HL-60/S4 (cell line): ENCODE data around the gene XRCC1.
"Not testable (repeated sequence)": the region's sequence is repeated elsewhere in the genome, so short reads cannot be mapped to it uniquely, and the experiment has no call there.

Experiments used
- in situ Hi-C: fragments of 300-500 bp; cut with MboI; formaldehyde crosslinking; loops from 2 replicates; pipeline ENCODE4 v1.14.3; 2022; ENCODE audit warnings: low sequenced_read_pairs

Gene XRCC1

DNA sequence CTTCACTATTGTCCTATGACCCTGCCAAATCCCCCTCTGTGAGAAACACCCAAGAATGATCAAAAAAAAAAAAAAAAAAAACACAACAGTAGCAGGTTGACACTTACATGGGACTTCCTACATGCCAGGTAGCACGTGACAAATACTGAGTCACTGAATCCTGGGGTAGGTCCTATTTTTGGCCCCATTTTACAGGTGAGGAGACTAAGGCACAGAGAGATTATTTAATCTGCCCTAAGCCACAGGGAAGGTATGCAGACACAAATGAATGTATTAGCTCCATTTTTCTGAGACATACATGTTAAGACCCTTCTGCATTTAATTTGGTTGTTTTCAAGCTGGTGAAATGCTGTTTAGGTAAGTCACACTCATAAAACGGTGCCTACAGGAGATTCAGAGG lies 26.6 kb downstream of the XRCC1 start:
- in situ Hi-C loops = no loop called here

DNA sequence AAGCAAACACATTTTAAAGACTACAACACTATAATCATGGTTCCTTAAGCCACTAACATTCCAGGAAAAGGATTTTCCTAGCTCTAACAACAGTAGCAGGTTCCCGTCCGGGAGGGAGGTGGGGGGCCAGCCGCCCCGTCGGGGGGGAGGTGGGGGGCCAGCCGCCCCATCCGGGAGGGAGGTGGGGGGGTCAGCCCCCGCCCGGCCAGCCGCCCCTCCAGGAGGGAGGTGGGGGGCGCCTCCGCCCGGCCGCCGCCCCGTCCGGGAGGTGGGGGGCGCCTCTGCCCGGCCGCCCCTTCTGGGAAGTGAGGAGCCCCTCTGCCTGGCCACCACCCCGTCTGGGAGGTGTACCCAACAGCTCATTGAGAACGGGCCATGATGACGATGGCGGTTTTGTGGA lies 27.4 kb downstream of the XRCC1 start:
- in situ Hi-C loops = not testable (repeated sequence)

DNA sequence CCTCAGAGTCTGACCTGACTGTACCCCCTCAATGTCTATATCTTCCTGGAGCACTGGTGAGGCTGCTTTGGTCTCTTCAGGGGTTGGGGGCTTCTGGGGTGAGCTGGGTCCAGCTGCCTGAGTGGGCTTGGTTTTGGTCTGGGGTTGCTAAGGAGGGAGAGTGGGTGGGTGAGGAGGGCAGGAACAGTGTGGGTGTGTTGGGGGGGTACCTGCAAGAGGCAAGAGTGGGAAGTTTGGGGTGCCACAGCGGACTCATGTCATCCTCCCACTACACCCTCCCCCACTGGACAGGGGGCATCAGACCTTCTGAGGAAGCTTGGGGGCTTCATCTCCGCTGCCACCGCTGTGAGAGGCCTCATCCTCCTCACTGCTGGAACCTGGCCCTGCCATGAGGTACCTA lies 28.7 kb downstream of the XRCC1 start:
- in situ Hi-C loops = no loop called here

DNA sequence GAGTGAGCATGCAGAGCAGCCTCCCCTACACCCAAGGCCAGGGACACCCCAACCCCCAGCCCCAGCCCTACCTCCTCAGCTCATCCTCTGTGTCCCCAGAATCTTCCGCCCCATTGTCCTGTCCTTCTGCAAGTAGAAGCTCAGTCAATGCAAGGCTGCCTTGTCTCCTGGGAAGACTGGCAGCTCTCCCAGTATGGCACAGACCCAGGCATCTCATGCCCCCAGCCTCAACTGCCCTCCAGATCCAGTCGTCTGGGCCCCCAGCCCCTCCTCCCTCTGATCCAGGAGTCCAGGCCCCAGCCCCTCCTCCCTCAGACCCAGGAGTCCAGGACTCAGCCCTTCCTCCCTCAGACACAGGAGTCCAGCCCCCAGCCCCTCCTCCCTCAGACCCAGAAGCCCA lies 29.3 kb downstream of the XRCC1 start:
- in situ Hi-C loops = no loop called here

DNA sequence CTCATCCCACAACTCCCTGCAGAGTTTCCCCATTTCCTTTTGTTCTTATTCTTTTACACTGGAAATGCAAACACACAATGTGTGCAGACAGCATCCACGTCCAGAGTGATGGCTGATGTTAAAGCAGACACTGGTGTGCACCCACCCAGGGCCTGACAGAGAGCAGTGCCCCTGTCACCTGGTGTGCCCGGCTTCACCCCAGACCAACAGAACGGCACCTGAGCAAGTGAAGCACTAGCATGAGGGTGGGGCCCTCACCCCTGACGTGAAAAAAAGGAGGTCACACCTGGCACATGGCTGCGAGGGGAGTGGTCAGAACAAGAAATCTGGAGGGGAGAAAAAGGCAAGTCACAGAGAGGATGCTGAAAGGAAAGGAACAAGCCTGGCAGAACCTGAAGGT lies 30.1 kb downstream of the XRCC1 start:
- in situ Hi-C loops = no loop called here

DNA sequence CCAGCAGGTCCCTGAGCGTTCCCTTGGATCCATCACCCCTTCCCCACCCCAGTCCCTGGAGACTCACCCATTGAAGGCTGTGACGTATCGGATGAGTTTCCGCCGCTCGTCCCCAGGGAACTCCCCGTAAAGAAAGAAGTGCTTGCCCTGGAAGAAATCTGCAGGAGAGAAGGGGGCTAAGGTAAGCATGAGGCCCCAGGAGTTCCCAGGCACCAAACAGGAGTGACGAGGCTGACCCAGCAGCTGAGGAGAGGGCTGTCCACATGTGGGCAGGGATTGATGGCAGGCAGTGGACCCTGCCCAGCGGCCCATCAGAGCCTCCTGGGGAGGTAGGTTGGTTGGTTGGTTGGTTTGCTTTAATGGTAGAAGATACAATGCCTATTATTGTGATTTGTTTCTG lies 31.2 kb downstream of the XRCC1 start:
- in situ Hi-C loops = no loop called here

DNA sequence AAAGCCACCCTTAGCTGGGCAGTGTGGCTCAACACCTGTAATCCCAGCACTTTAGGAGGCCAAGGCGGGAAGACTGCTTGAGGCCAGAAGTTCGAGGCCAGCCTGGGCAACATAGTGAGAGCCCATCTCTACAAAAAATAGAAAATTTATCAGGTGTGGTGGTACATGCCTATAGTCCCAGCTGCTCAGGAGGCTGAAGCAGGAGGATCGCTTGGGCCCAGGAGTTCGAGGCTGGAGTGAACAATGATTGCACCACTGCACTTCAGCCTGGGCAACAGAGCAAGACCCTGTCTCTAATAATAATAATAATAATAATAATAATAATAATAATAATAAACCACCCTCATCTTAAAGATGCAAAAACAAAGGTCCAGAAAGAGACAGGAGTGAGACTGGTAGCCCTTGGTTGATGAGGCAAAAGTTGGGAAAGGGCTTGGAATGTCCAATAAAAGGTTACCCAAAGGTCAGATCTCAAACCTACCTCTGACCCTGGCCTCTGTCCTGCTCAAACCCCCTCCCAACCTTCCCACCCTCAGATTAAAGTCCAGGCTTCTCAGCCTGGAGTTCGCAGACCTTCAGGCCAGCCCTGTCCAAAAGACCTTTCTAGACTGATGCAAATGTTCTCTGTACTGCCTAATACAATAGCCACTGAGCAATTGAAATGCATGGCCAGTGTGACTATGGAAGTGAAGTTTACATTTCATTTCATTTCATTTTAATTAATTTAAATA lies 33.2 kb downstream of the XRCC1 start:
- in situ Hi-C loops = no loop called here

DNA sequence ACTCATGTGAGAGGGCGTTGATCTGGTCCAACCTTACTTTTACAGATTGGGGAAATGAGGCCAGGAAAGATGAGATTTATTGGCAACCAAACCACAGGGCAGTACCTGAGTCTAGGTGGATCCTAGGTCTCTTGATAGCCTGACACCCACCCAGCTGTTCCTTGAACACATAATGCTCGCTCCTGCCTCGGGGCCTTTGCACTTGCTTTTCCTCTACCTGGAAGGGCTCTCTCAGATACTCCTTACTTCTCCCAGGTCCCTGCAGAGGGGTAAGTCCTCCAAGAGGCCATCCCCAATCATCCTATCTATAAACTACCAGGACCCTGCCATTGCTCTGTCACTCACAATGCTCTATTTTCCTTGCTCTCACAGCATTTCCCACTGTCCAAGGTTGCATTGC lies 34.9 kb downstream of the XRCC1 start:
- in situ Hi-C loops = no loop called here

DNA sequence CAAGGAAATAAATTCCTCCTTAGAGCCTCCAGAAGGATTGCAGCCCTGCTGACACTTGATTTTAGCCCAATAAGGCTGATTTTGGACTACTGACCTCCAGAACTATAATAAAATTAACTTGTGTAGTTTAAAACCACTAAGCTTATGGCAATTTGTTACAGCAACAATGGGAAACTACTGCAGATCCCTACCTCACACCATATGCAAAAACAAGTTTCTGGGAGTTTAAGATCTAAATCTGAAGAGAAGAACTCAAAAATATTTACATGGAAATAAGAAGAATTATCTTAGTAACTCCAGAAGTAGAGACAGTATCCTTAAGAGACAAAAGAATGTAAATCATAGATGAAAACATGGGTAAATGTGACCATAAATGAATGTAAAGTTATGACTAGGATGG lies 36.4 kb downstream of the XRCC1 start:
- in situ Hi-C loops = no loop called here

DNA sequence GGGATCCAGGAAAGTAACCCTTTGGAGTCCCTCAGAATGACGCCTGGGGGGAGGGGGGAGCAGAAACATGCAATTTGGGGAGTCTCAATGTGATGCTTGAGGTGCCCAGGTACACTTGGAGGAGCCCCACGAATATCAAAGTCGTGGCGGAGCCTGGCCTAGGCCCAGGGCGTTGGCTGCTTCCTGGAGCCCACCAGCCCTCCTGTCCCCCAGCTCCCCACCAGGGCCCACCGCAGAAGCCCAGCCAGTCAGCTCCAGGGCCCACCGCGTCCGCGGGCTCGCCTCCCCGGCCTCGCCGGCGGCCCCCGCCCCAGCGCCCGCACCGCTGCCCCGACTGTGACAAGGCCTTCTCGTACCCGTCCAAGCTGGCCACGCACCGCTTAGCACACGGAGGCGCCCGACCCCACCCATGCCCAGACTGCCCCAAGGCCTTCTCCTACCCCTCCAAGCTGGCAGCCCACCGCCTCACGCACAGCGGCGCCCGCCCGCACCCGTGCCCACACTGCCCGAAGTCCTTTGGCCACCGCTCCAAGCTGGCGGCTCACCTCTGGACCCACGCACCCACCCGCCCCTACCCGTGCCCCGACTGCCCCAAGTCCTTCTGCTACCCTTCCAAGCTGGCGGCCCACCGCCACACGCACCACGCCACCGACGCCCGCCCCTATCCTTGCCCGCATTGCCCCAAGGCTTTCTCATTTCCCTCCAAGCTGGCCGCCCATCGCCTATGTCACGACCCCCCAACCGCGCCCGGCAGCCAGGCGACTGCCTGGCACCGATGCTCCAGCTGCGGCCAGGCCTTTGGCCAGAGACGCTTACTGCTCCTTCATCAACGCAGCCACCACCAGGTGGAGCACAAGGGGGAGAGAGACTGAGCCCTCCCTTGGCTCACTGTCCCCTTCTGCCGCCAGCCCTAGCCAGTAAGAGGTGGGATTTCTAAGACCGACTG lies 40.2 kb downstream of the XRCC1 start:
- in situ Hi-C loops = no loop called here

DNA sequence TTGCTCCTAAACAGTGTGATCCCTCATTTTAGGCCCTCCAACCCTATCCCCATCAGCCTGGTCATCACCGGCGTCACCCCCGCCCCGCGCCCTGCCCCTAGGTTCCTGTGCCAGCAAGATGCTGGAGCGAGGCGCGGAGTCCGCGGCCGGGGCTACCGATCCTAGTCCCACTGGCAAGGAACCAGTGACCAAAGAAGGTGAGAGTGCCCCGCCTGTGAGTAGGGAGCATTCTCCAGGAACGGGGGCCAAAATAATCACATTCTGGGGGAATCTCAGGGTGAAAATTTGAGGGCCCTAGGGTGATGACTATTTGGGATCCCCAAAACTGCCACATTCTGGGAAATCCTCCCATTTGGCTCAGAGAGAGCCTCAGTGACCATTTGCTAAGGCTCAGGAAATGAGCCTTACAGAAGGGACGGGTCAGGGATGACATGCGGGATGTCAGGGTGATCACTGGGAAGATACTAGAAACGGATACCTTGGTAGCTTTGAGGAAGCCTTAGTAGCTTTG lies 41.0 kb downstream of the XRCC1 start:
- in situ Hi-C loops = no loop called here

DNA sequence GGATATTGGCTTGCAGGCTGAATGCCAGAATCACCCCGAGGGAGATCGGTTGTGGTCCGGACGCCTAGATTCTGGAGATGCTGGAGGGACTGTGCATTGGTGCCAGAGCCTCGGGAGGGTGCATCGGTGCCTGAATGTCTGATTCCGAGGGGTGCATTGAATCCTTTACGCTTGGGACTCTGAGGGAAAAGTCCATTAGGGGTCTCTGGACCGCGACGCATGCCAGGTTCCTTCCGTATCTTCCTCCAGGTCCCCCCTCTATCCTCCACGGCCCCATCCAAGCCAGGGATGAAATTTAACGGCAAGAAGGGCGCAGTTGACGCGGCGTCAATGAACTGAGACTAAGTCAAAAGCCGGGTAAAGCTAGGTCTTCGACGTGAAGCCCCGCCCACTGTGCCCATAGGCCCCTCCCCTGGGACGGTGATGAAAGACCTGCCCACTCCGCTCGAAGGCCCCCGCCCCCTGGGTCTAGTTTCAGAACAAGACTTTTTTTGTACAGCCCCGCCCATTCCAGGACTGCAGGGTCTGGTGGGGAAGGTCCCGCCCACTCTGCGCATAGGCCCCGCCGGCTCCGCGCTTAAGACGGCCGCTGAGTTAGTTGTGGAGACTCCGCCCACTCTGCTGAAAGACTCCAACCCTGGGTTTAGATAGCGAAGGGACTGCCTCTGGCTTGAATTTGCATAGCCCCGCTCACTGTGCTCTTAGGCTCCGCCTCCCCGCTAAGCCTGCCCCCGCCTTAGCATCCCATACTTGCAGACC lies 41.6 kb downstream of the XRCC1 start:
- in situ Hi-C loops = no loop called here

DNA sequence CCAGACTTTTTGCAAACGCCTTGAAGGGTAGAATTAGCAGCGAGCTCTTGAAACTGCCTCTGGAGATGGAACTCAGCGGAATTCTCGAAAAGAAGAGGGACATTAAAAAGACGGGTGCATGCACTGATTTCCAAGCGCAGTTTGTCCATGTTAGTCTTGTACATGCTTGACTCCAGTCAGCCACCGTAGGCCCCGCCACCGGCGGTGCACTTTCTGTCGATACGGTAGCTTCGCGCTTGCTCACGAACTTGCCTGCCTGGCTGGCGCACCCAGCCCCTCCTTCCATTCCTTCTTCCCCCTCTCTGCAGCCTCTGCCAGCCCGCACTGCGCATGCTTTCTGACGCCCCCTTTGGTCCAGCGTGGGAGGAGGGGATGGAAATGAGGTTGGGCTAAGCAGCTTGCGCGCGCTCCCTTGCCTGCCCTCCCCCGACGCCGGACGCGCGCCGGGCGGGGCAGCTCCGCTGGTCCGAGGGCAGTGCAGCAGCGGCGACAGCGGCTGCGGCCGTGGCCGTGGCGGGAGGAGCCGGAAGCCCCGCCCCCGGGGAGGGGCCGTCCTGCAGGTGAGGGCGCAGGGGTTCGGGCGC lies 42.3 kb downstream of the XRCC1 start, which contains the start of gene ZNF575:
Gene ZNF575 (plus strand): TSS at position 227 of the 584 bp plus-strand sequence. CDS start 1,235 bp downstream, outside the sequence.
- in situ Hi-C loops = no loop called here

DNA sequence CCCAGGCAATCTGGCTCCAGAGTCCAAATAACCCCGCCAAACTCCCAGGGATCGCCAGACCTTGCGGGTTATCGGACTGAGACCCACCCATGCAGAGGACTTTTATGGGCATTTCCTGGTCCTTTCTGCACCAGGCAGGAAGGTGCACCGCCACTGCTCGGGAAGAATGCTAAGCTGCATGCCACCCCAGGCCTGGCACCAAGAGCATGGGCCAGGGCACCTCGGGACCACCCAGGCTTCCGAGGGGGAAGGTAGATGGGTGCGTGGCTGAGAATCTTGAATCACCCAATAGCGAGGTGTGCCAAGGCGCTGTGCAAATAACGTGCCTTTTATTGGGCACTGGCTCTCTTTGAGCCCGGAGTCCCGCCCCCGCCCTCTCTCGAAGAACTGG lies 42.8 kb downstream of the XRCC1 start:
- in situ Hi-C loops = no loop called here

DNA sequence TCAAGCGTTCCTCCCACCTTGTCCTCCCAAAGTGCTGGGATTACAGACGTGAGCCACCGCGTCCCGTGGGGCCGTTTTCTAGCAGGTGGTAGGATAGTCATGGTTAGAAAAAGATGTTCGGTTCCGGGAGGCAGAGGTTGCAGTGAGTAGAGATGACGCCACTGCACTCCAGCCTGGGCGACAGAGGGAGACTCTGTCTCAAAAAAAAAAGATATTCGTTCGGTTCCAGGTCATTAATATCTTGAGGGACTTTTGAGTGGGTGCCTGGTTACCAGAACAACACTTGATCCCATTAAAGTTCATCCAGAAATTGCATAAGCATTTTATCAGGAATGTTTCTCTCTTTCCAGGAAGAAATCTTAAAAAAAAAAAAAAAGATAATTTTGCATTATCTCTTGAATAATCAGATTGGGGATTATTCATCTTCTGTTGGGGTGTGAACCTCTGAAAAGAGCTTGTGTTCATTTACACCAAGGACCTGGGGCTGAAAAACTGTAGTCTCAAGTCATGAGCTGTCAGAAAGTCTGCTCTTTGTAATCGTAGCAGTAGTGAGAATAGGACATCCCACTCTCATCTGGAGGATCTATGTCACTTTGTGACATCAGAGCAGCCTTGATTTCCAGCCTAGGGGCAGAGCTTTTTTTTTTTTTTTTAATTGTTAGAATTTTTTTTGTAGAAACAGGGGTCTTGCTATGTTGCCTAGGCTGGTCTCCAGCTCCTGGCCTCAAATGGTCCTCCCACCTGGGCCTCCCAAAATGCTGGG lies 47.3 kb downstream of the XRCC1 start:
- in situ Hi-C loops = no loop called here

DNA sequence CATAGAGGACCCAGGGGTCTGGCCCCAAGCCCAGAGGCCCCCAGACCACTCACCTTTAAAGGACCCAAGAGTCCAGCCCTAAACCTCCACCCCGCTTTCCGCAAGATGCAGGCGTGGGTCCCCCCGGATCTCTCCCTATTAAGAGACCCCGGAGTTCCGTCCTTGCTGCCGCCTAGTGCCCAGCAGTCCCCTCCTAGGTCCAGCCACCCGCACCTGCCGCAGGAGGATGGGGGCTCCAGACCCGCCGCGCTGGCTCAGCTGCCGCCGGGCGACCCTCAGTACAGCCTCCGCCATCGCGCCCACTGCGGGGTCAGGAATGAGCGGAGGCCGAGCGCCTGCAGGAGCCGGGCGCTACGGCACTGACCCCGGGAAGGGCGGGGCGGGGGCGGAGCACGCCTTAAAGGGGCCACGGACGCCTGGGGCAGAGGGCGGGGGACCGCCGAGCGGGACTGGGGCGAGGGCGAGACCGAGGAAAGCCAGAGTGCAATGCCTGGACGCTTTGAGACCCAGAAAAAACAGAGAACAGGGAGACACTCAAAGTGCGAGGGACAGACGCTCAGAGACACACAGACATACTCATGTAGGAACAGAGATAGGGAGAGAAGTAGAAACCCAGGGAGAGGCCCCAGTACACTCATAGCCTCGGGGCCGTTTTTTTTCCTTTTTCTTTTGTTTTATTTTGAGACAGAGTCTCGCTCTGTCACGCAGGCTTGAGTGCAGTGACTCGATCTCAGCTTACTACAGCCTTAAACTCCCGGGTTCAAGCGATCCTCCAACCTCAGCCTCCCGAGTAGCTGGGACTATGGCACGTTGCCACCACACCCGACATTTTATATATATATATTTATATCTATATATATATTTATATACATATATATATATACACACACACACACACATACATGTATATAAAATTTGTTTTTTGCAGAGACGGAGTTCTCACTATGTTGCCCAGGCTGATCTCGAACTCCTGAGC lies 48.2 kb downstream of the XRCC1 start, which contains the start of gene ETHE1:
Gene ETHE1 (minus strand): TSS at position 318 of the 976 bp plus-strand sequence. CDS start 24 bp downstream, at position 294.
- in situ Hi-C loops = no loop called here

DNA sequence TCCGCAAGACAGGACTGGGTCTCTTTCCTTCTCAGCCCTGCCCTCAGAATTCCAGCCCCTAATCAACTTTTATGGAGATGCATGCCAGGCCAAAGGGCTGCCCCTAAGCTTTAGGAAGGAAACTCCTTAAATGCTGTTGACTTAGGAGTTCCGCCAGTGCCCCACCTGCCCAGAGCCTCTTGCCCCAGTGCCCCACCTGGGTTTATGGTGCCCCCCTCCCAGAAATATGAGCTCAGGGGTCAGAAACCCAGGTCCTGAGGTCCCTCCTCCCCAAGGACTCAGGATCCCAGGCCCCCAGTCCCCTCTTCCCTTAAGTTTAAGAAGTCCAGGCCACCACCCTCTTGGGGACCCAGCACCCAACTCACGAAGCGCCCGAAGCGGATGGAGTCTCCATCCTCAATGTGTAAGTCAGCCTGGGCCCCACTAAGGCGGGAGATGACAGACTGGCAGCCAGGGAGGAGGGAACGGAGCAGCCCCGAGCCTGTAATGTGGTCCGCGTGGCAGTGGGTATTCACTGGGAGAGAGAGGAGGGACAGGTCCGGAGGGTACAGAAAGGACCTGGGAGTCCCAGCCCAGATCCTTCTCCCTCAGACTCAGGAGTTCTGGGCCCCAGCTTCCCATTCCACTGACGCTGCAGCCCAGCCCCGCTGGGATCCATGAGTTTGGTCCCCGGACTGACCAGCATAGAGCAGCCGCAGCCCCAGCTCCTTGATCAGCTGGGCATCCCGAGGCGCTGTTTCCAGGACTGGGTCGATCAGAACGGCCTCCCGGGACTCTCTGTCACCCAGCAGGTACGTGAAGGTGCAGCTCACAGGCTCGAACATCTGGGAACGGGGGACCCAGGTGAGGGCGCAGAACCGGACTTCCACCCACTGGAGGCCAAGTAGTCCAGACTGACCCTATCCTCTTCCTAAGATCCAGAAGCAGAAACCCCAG lies 49.2 kb downstream of the XRCC1 start:
- in situ Hi-C loops = no loop called here
